Neuron (in vitro differentiated cells): ENCODE measurements around the gene GLP1R.

Experiments
- H2AFZ ChIP-seq: one replicate; pipeline ENCODE4 v1.6.1; 2013; ENCODE audit warnings: low read depth, mild to moderate bottlenecking, inconsistent platforms, low read length, moderate library complexity
- H3K27me3 ChIP-seq: one replicate; pipeline ENCODE4 v1.6.1; 2013; ENCODE audit warnings: low read length; ENCODE audit not compliant: insufficient read depth
- H3K36me3 ChIP-seq: one replicate; pipeline ENCODE4 v1.6.1; 2013; ENCODE audit warnings: low read length; ENCODE audit not compliant: insufficient read depth
- H3K4me1 ChIP-seq: one replicate; pipeline ENCODE4 v1.6.1; 2013; ENCODE audit warnings: low read length; ENCODE audit not compliant: insufficient read depth
- H3K4me3 ChIP-seq: 2 replicates; pipeline ENCODE4 v1.5.1; 2013; ENCODE audit warnings: mild to moderate bottlenecking, low read length, moderate library complexity
- H3K9me3 ChIP-seq: one replicate; pipeline ENCODE4 v1.6.1; 2013; ENCODE audit warnings: low read length

The GLP1R gene

DNA sequence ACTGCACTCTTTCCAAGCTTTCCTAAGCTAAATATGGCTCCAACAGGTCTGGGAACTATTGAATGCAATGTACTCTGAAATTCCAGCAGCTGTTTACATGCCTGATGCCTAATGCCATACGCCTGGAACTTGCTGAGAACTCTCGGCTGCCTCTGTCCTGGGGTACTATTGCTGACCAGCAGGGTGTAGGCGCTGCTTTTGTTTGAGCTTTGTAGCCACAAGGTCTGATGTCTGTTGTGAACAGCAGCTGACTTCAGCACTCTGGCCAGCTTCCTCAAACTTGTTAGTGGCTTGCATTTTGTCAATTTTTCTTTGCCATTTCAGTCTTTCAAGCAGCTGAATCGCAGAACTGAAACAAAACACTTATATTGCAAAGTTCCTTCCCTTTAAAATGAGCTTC lies 39.8 kb downstream of the GLP1R start:
- no peaks in the 10 kb centered on the region for H3K27me3 ChIP-seq
- H3K4me3 ChIP-seq, result no peak overlapping the region
- no peaks in the 10 kb centered on the region for H3K36me3 ChIP-seq
- peaks cover 2% of the 10 kb centered on the region for H3K4me1 ChIP-seq
- H3K9me3 ChIP-seq, result no peaks in the 10 kb centered on the region
- no peak overlapping the region for H2AFZ ChIP-seq

DNA sequence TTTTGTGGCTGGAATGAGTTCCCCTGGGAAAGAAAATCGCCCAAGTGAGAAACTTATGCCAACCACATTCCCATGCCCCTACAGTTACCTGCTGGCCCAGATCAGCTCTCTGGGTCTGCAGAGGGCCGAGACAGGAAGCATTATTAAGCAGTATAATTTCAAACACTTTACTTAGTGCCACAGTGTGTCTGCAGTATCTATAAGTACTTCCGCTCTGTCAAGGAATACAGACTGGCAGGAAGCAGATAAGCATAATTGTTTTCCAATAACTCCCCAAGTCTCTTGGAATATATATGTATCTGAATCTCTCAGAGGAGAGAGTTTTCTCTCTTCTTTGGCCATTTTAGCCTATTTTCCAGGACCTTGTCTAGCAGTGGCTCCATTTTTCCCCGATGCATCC lies 41.5 kb downstream of the GLP1R start:
- Histone ChIP-seq H3K4me1 (peaks cover 2% of the 10 kb centered on the region), H3K27me3 (no peaks in the 10 kb centered on the region), H3K36me3 (no peaks in the 10 kb centered on the region)

DNA sequence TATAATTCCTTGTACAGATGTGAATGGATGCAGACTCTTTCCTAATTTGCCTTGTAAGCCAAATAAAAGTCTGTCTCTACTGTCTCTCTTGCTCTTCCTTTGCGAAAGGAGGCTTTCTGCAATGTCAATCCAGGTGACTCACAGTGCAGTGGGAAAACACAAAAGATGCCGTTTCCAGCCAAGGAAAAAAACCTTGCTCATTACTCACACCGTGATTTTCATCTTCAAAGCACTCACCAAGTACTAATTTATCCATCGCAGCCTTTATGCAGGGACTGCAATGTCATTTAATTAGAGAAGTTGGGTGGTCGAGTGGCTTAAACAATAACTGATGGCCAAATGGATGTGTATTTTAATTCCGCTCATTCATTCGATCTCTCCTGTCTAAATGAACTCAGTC lies 42.6 kb downstream of the GLP1R start:
- Histone ChIP-seq H3K4me3 (no peak overlapping the region), H3K4me1 (peaks cover 2% of the 10 kb centered on the region), H2AFZ (no peak overlapping the region), H3K27me3 (no peaks in the 10 kb centered on the region), H3K36me3 (no peaks in the 10 kb centered on the region), H3K9me3 (no peaks in the 10 kb centered on the region)

More for the DNA sequence above, 41.5 kb downstream of the GLP1R start:
- no peak overlapping the region for H3K4me3 ChIP-seq
- no peak overlapping the region for H2AFZ ChIP-seq
- no peaks in the 10 kb centered on the region for H3K9me3 ChIP-seq

DNA sequence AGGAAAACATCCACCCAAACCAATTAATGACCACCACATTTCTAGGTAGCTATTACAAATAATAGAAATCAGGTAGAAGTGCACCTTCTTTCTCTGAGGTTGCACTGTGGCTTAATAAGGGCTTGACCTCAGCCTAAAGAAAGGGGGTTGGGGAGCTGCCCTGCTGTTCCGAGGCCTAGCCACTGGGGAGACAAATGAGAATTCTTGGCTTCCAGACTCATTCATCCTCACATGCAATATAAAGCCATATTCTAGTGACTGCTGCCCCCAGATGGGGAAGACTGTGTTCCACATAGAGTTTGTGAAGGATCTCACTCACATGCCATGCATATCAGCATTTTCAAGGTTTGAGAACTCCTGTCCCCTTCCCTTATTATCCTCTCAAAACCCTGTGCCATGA lies 43.5 kb downstream of the GLP1R start:
- no peaks in the 10 kb centered on the region for H3K9me3 ChIP-seq
- H3K36me3 ChIP-seq, result no peaks in the 10 kb centered on the region
- no peaks in the 10 kb centered on the region for H3K27me3 ChIP-seq
- no peak overlapping the region for H2AFZ ChIP-seq
- peaks cover 2% of the 10 kb centered on the region for H3K4me1 ChIP-seq
- H3K4me3 ChIP-seq, result no peak overlapping the region

DNA sequence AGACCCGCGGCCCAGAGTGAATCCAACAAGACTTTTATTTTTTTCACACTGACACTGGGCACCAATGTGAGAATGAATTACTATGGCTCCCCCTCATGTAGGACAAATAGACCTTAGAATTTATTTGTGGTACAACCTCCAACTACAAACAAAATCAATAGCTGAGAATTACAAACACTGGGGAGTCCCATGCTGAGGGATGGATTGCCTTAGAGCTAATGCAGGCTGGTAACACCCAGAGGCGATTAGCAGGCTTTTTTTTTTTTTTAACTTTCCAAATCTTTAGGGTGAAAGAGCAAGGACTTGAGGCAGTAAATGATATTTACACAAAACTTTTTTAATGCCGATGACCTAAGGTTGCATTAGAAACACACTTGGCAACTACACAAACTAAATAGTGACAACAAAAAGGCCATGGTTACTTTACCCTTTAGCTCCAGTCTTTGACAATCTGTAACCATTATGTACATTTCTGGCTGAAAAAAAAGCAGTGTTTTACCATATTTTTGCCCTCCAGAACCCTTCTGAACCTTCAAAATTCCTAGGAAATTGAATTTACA lies 44.6 kb downstream of the GLP1R start:
- H2AFZ ChIP-seq, result no peak overlapping the region
- H3K9me3 ChIP-seq, result no peaks in the 10 kb centered on the region
- no peak overlapping the region for H3K4me3 ChIP-seq
- H3K27me3 ChIP-seq, result no peaks in the 10 kb centered on the region
- H3K4me1 ChIP-seq, result peaks cover under 1% of the 10 kb centered on the region
- no peaks in the 10 kb centered on the region for H3K36me3 ChIP-seq

DNA sequence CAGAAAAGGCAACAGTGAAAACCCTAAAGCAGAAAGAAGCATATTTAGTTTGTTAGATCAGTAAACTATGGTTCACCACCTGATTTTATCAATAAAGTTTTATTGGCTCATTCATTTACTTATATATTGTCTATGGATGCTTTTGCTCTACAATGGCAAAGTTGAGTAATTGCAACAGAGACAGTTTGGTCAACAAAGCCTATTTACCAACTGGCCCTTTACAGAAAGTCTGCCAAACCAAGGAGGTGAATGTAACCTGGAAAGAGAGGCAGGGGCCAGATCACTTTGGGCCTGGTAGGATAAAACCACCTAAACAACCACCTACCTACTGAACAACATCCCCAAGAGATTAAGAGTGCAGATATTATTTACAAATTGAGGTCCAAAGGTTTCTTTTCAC lies 47.0 kb downstream of the GLP1R start:
- no peak overlapping the region for H3K4me3 ChIP-seq
- no peaks in the 10 kb centered on the region for H3K36me3 ChIP-seq
- no peaks in the 10 kb centered on the region for H3K9me3 ChIP-seq
- H2AFZ ChIP-seq, result no peak overlapping the region
- H3K27me3 ChIP-seq, result no peaks in the 10 kb centered on the region
- no peaks in the 10 kb centered on the region for H3K4me1 ChIP-seq

DNA sequence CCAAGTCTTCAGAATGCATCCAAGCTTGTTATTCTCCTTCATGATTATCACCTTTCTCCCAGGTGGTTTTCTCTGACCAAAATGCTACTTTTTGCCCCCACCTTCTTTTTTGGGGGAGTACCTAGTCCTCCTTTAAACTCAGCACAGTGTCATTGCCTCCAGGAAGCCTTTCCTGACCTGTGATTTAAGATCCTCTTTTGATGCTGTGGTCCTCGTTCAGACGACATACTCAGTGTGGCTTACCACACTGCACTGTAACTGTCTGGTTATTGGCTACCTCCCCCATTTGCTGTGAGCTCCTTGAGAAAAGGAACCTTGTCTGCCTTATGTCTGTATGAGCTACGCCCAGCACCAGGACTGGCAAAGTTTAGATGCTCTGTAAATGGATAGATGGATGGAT lies 51.8 kb downstream of the GLP1R start:
- no peaks in the 10 kb centered on the region for H3K4me1 ChIP-seq
- peaks cover 8% of the 10 kb centered on the region for H3K36me3 ChIP-seq
- no peaks in the 10 kb centered on the region for H3K27me3 ChIP-seq
- H3K4me3 ChIP-seq, result no peak overlapping the region
- H2AFZ ChIP-seq, result no peak overlapping the region
- no peaks in the 10 kb centered on the region for H3K9me3 ChIP-seq

DNA sequence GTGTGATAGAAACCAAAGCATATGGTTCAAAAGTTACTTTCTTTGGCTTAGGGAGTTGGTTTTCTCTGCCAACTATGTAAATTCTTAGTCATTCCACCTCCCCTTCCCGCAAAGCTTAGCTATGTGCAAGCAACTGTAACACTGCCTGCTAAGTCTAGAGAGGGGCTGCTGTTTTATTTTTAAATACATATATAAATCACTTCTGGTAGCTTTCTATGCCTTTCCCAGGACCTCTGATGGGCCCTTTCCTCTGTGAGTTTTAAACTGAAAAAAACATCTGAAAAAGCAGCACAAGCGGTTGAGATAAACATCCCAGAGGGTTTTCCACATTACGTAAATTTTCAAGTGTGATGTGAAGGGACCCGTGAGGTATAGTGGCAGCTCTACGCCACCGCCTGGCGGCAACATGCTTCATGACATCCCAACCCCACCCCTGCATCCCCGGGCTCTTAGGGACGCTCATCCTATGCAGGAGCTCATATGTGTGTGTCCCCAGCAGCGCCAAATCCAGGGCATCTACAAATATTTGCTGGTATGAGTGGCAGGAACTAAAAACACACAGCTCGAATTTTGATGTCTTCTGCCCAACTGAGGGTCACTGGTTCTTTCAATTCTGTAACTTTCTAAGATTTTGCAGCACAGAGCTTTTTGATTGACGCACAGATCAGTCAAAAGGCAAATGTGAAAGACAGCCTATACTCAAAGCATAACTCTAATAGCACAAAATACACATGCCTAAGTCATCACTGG lies 53.7 kb downstream of the GLP1R start:
- no peak overlapping the region for H2AFZ ChIP-seq
- no peaks in the 10 kb centered on the region for H3K9me3 ChIP-seq
- no peak overlapping the region for H3K4me3 ChIP-seq
- peaks cover 11% of the 10 kb centered on the region for H3K36me3 ChIP-seq
- no peaks in the 10 kb centered on the region for H3K27me3 ChIP-seq
- H3K4me1 ChIP-seq, result no peaks in the 10 kb centered on the region

DNA sequence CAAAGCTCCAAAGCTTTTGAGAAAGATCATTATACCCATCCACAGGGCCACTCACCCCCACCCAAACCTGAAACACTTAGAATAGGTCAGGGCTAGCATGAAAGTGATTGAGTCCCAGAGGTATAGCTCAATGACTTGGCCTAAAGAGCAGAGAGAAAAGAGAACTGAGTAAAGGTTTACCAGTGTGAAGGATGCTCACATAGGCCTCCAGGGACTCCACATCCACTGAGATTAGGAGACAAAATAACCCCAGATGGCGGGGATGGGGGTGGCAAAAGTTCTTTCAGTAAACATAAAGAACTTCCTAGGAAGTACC lies 54.2 kb downstream of the GLP1R start:
- Histone ChIP-seq H3K4me1 (no peaks in the 10 kb centered on the region), H3K27me3 (no peaks in the 10 kb centered on the region), H3K4me3 (no peak overlapping the region), H3K9me3 (no peaks in the 10 kb centered on the region), H3K36me3 (peaks cover 11% of the 10 kb centered on the region), H2AFZ (no peak overlapping the region)

DNA sequence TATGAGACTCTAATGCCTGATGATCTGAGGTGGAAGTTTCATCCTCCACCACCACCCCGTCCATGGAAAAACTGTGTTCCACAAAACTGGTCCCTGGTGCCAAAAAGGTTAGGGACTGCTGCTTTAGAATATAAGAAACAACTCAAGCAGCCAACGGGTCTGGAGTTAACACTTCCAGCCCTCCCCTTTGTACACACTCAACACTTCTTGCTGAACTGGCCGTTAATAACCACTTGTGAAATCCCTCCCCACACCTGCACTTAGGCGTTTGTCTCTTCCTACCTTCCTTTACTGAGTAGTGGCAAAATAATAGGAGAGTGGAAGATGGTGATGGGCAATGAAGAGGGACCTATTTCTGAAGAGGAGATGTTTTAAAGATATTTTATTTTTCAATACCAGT lies 55.9 kb downstream of the GLP1R start:
- H2AFZ ChIP-seq, result no peak overlapping the region
- peaks cover 17% of the 10 kb centered on the region for H3K36me3 ChIP-seq
- H3K4me3 ChIP-seq, result no peak overlapping the region
- no peaks in the 10 kb centered on the region for H3K4me1 ChIP-seq
- H3K9me3 ChIP-seq, result no peaks in the 10 kb centered on the region
- H3K27me3 ChIP-seq, result no peaks in the 10 kb centered on the region

DNA sequence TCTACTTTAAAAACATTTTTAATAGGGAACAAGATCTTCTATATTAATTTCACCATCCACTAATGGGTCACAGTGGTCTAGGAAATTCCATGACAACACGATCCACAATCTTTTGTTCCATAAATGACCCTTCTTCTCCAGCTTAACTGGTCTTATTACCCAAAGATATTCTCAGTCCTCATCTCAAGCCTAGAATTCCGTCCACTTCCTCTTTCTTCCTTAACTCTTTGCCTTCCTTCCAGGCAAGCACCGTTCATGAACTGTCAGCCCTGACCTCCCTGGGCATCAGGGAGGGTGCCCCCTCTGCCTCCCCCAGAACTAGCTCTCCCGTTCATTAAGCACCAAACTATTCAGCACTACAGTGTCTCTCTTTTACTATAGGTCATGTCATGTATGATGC lies 58.5 kb downstream of the GLP1R start:
- Histone ChIP-seq H3K36me3 (peaks cover 17% of the 10 kb centered on the region), H3K27me3 (no peaks in the 10 kb centered on the region), H3K4me1 (no peaks in the 10 kb centered on the region), H3K9me3 (no peaks in the 10 kb centered on the region), H2AFZ (no peak overlapping the region), H3K4me3 (no peak overlapping the region)

DNA sequence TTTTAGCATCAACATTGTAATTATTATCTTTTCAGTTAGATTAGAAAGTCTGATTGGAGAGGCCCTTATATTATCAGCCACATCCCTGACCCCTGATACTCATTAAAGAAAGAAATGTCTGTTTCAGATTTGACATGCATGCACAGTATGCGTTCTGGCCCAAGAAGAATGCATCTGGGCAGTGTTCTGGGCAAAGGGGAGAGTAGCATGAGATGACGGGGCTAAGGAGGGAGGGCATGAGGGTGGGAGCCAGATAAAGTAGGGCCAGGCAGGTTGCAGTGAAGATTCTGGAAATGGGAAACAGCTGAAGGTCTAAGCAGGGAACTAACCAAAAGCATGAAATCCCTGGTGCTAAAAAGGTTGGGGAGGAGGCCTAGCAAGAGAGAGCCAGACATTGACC lies 59.1 kb downstream of the GLP1R start:
- Histone ChIP-seq H3K9me3 (no peaks in the 10 kb centered on the region), H3K4me3 (no peak overlapping the region), H3K36me3 (peaks cover 17% of the 10 kb centered on the region), H3K4me1 (no peaks in the 10 kb centered on the region), H2AFZ (no peak overlapping the region), H3K27me3 (no peaks in the 10 kb centered on the region)

DNA sequence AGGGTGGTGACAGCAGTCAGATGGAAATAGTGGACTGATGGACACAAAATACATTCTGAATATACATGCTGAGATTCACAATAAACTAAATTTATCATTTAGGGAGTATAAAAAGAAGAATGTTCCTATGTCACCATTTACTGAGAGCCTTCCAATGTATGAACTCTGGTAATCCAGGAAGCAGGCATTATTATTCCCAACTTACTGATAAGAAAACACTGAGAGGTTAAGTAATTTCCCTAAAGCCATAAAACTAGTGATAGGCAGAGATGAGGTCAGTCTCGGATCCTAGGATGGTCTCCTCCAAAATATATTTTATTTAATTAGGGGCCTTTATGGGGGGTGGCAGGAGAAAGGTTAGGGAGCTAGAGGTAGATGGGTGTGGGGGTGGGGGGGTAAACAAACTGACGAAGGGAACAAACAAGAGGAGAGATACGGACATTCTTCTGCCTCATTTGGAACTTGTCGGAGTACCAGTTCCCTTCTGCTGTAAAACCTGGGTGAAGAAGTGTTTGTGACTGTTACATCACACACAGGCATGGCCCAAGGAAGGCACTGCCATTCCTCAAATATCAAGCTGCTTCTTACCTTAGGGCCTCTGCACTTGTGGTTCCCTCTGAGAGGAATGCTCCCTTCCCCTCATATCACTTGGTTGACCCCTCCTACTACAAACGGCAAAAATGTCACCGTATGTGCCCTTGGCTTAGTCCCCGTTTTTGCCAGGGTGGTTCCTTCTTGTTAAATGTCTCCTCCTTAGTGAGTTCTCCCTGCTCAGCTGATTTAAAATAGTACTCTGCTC lies 59.7 kb downstream of the GLP1R start:
- no peaks in the 10 kb centered on the region for H3K27me3 ChIP-seq
- H3K4me3 ChIP-seq, result no peak overlapping the region
- no peak overlapping the region for H2AFZ ChIP-seq
- H3K9me3 ChIP-seq, result no peaks in the 10 kb centered on the region
- peaks cover 17% of the 10 kb centered on the region for H3K36me3 ChIP-seq
- peaks cover under 1% of the 10 kb centered on the region for H3K4me1 ChIP-seq
